H1 (cell line): ENCODE data around the gene RAP1GAP. TPM values are rescaled to one million over a fixed set of nuclear protein-coding genes. Genes with fewer than 3 reads are reported as not detected.

Source experiments
- CTCF ChIA-PET: fragments of 300-600 bp; sonication (Branson Sonifier 250); formaldehyde crosslinking; loops from one replicate; lab custom pipeline; 2021; ENCODE audit not compliant: partially characterized antibody; lab: Charles Lee
- POLR2A ChIA-PET: fragments of 300-600 bp; sonication (Branson Sonifier 250); formaldehyde crosslinking; loops from one replicate; lab custom pipeline; 2021; ENCODE audit warnings: inconsistent platforms; ENCODE audit not compliant: partially characterized antibody; lab: Charles Lee
- DNase-seq, 2 experiments: peaks; one replicate each; pipeline versions ENCODE4 v3.0.0 to v3.0.0-alpha.2; 2010 to 2022; ENCODE audit warnings: low spot score in 2 of 2, low read depth in 1 of 2, mixed read lengths in 1 of 2
- FAIRE-seq: peaks from 2 replicates; lab custom pipeline; 2011; peaks lifted over from hg19 to GRCh38; lab: Jason Lieb, UNC
- H2AFZ ChIP-seq: 2 replicates; pipeline ENCODE4 v1.8.1; 2012; ENCODE audit warnings: low read length, inconsistent platforms
- H2AK5ac ChIP-seq: 2 replicates; pipeline ENCODE4 v1.6.1; 2013; ENCODE audit warnings: low read depth, low read length
- H2BK120ac ChIP-seq: replicated peaks from 2 replicates; pipeline ENCODE3; 2013; ENCODE audit warnings: low read depth, low read length, inconsistent platforms
- H2BK12ac ChIP-seq: 2 replicates; pipeline ENCODE4 v1.6.1; 2013; ENCODE audit warnings: low read depth, low read length
- H2BK15ac ChIP-seq: 2 replicates; pipeline ENCODE4 v1.6.1; 2013; ENCODE audit warnings: low read length
- H2BK20ac ChIP-seq: 2 replicates; pipeline ENCODE4 v1.6.1; 2013; ENCODE audit warnings: low read length
- H2BK5ac ChIP-seq: 2 replicates; pipeline ENCODE4 v1.6.1; 2013; ENCODE audit warnings: low read depth, low read length
- H3K14ac ChIP-seq: 2 replicates; pipeline ENCODE4 v1.6.1; 2013; ENCODE audit warnings: inconsistent platforms; ENCODE audit not compliant: insufficient read length
- H3K18ac ChIP-seq: 2 replicates; pipeline ENCODE4 v1.6.1; 2013; ENCODE audit warnings: low read length; ENCODE audit errors: extremely low read depth
- H3K23ac ChIP-seq: 2 replicates; pipeline ENCODE4 v1.6.1; 2013; ENCODE audit warnings: inconsistent platforms; ENCODE audit not compliant: insufficient read length
- H3K23me2 ChIP-seq: 2 replicates; pipeline ENCODE4 v1.6.1; 2013; ENCODE audit warnings: low read depth, low read length
- H3K27ac ChIP-seq: 2 replicates; pipeline ENCODE4 v1.6.1; 2011; ENCODE audit warnings: low read depth, low read length, inconsistent platforms
- H3K27me3 ChIP-seq, 4 experiments: replicated peaks in 1 of 4; 1 replicate in 1 of 4; 2 replicates in 3 of 4; pipeline versions ENCODE4 v1.6.1 to v1.8.1; 2011 to 2013; ENCODE audit warnings: low read length in 3 of 4, mild to moderate bottlenecking in 3 of 4, inconsistent platforms in 2 of 4, mixed read lengths in 2 of 4, moderate library complexity in 1 of 4; ENCODE audit not compliant: control insufficient read depth in 3 of 4, insufficient read depth in 3 of 4; ENCODE audit errors: extremely low read depth in 1 of 4
- H3K36me3 ChIP-seq, 4 experiments: 2 replicates each; pipeline versions ENCODE4 v1.6.1 to v1.8.1; 2011 to 2013; ENCODE audit warnings: mild to moderate bottlenecking in 4 of 4, low read length in 3 of 4, moderate library complexity in 2 of 4, control low read depth in 1 of 4, inconsistent platforms in 1 of 4; ENCODE audit not compliant: insufficient read depth in 4 of 4, control insufficient read depth in 2 of 4
- H3K4ac ChIP-seq: replicated peaks from 2 replicates; pipeline ENCODE3; 2013; ENCODE audit warnings: low read length, low read depth, mixed read lengths, inconsistent platforms; ENCODE audit not compliant: insufficient read length
- H3K4me1 ChIP-seq, 4 experiments: replicated peaks in 1 of 4; 1 replicate in 1 of 4; 2 replicates in 3 of 4; pipeline versions ENCODE4 v1.6.1 to v1.8.1; 2011 to 2013; ENCODE audit warnings: low read length in 3 of 4, inconsistent platforms in 2 of 4, mixed read lengths in 1 of 4; ENCODE audit not compliant: insufficient read depth in 4 of 4, control insufficient read depth in 3 of 4
- H3K4me2 ChIP-seq, 2 experiments: 2 replicates each; pipeline versions ENCODE4 v1.6.1 to v1.8.1; 2011 to 2013; ENCODE audit warnings: low read depth in 2 of 2, low read length in 2 of 2, control low read depth in 1 of 2, inconsistent platforms in 1 of 2, mild to moderate bottlenecking in 1 of 2; ENCODE audit not compliant: insufficient read depth in 1 of 2
- H3K4me3 ChIP-seq, 4 experiments: fragments of 200-600, 300-600 bp in 1 of 4; sonication (generic), shearing (Covaris generic), sonication (Bioruptor Twin) in 1 of 4; 2 replicates each; pipeline versions ENCODE4 v1.5.1 to v1.8.1; 2011 to 2016; ENCODE audit warnings: low read length in 4 of 4, low read depth in 3 of 4, control low read depth in 2 of 4, inconsistent platforms in 2 of 4, mild to moderate bottlenecking in 2 of 4, mixed read lengths in 1 of 4, moderate library complexity in 1 of 4; ENCODE audit not compliant: insufficient read depth in 2 of 4; ENCODE audit errors: extremely low read depth in 1 of 4
- H3K56ac ChIP-seq: replicated peaks from 2 replicates; pipeline ENCODE3; 2013; ENCODE audit warnings: low read depth, mild to moderate bottlenecking, mixed read lengths, low read length, inconsistent platforms; ENCODE audit not compliant: insufficient read length
- H3K79me1 ChIP-seq: 2 replicates; pipeline ENCODE4 v1.6.1; 2013; ENCODE audit warnings: low read depth, low read length, control low read depth
- H3K79me2 ChIP-seq, 2 experiments: 2 replicates each; pipeline versions ENCODE4 v1.6.1 to v1.8.1; 2012 to 2013; ENCODE audit warnings: low read length in 2 of 2, mild to moderate bottlenecking in 2 of 2, inconsistent platforms in 1 of 2; ENCODE audit not compliant: insufficient read depth in 2 of 2, control insufficient read depth in 1 of 2
- H3K9ac ChIP-seq, 4 experiments: replicated peaks in 1 of 4; 1 replicate in 1 of 4; 2 replicates in 3 of 4; pipeline versions ENCODE4 v1.6.1 to v1.8.1; 2011 to 2013; ENCODE audit warnings: low read depth in 3 of 4, low read length in 3 of 4, control low read depth in 2 of 4, mild to moderate bottlenecking in 2 of 4, moderate library complexity in 2 of 4, inconsistent platforms in 1 of 4; ENCODE audit errors: extremely low read depth in 1 of 4
- H3K9me3 ChIP-seq, 2 experiments: 2 replicates each; pipeline versions ENCODE4 v1.6.1 to v1.8.1; 2012 to 2013; ENCODE audit warnings: mild to moderate bottlenecking in 2 of 2, moderate library complexity in 2 of 2, control low read depth in 1 of 2, inconsistent platforms in 1 of 2, low read depth in 1 of 2, low read length in 1 of 2, mixed read lengths in 1 of 2; ENCODE audit not compliant: insufficient read depth in 2 of 2
- H4K20me1 ChIP-seq, 2 experiments: replicated peaks in 1 of 2; 2 replicates each; pipeline versions ENCODE3 to v1.8.1; 2011 to 2013; ENCODE audit warnings: inconsistent platforms in 2 of 2, low read length in 2 of 2, mild to moderate bottlenecking in 1 of 2; ENCODE audit not compliant: insufficient read depth in 2 of 2, control insufficient read depth in 1 of 2
- H4K5ac ChIP-seq: 2 replicates; pipeline ENCODE4 v1.6.1; 2013; ENCODE audit warnings: low read length, low read depth, mixed read lengths, inconsistent platforms; ENCODE audit not compliant: insufficient read length
- H4K8ac ChIP-seq: 2 replicates; pipeline ENCODE4 v1.8.0; 2013; ENCODE audit warnings: mild to moderate bottlenecking, moderate library complexity, low read length, inconsistent platforms; ENCODE audit not compliant: insufficient read depth; ENCODE audit errors: extremely low read depth
- H4K91ac ChIP-seq: replicated peaks from 2 replicates; pipeline ENCODE3; 2013; ENCODE audit warnings: low read length, mixed read lengths, inconsistent platforms; ENCODE audit not compliant: insufficient read length
- BACH1 ChIP-seq: IDR thresholded peaks from 2 replicates; pipeline ENCODE4 v1.6.1; 2012; ENCODE audit warnings: low read length, improper control_type of control experiment
- CEBPB ChIP-seq: IDR thresholded peaks from 2 replicates; pipeline ENCODE4 v1.6.1; 2012; ENCODE audit warnings: low read depth, low read length
- CHD2 ChIP-seq: IDR thresholded peaks from 2 replicates; pipeline ENCODE4 v1.6.1; 2012; ENCODE audit warnings: low read length, improper control_type of control experiment
- E2F6 ChIP-seq: IDR thresholded peaks from 2 replicates; pipeline ENCODE4 v1.6.1; 2012; ENCODE audit warnings: inconsistent platforms
- GABPA ChIP-seq: IDR thresholded peaks from 2 replicates; pipeline ENCODE4 v1.6.1; 2011; ENCODE audit warnings: mild to moderate bottlenecking, low read length, moderate library complexity, borderline replicate concordance; ENCODE audit not compliant: insufficient read depth
- KDM5A ChIP-seq: fragments of 200-600 bp; IDR thresholded peaks from 2 replicates; pipeline ENCODE4 v1.7.1; 2012; ENCODE audit warnings: mild to moderate bottlenecking, low read length, inconsistent platforms, mixed read lengths
- NRF1 ChIP-seq: IDR thresholded peaks from 2 replicates; pipeline ENCODE4 v1.6.1; 2011; ENCODE audit warnings: mild to moderate bottlenecking, low read depth, low read length, improper control_type of control experiment
- SUZ12 ChIP-seq: fragments of 200-600 bp; sonication (generic); IDR thresholded peaks from 2 replicates; pipeline ENCODE4 v1.6.1; 2012; ENCODE audit warnings: mild to moderate bottlenecking, inconsistent platforms, low read length, moderate library complexity, mixed read lengths
- TAF7 ChIP-seq: optimal IDR thresholded peaks from 2 replicates; pipeline ENCODE3; 2011; ENCODE audit warnings: low read depth, mild to moderate bottlenecking, inconsistent platforms, low read length, moderate library complexity, borderline replicate concordance
- TCF12 ChIP-seq: IDR thresholded peaks from 2 replicates; pipeline ENCODE4 v1.6.1; 2011; ENCODE audit warnings: low read depth, mild to moderate bottlenecking, low read length
- TEAD4 ChIP-seq: IDR thresholded peaks from 2 replicates; pipeline ENCODE4 v1.6.1; 2012; ENCODE audit warnings: low read depth, low read length, inconsistent platforms, mixed read lengths
- ZNF274 ChIP-seq: IDR thresholded peaks from 2 replicates; pipeline ENCODE4 v1.7.0; 2012; ENCODE audit warnings: low read length, borderline replicate concordance; ENCODE audit errors: extremely low read depth
- WGBS, 2 experiments: shearing (Covaris generic) in 1 of 2; methylation state at CpG; one replicate each; pipeline versions ENCODE4 v1.1.6 to v1.1.7; 2013 to 2015; ENCODE audit warnings: low lambda C conversion rate in 2 of 2, mixed read lengths in 2 of 2, inconsistent platforms in 1 of 2, low coverage in 1 of 2, missing lambda C conversion rate in 1 of 2; ENCODE audit not compliant: insufficient replicate concordance in 2 of 2, insufficient coverage in 1 of 2, insufficient read length in 1 of 2; ENCODE audit errors: extremely low coverage in 1 of 2, missing lambda C conversion rate in 1 of 2; 5-methylcytosine and 5-hydroxymethylcytosine counted together
- polyA plus RNA-seq, 7 experiments: library from polyadenylated mRNA; depleted of rRNA in 3 of 7; stranded (reverse) in 5 of 7; unstranded in 2 of 7; fragments of >200 nt in 5 of 7; fragments of 200-250 nt in 2 of 7; gene quantifications; 1 replicate in 5 of 7; 2 replicates in 1 of 7; 4 replicates in 1 of 7; pipeline versions ENCODE4 v1.2.1 to v1.2.3, GENCODE V29; 2011 to 2013; ENCODE audit warnings: missing spikeins in 2 of 7, mixed read lengths in 2 of 7
- total RNA-seq: library from RNA; stranded (reverse); fragmentation: NEBNext Ultra II Directional; extraction: Animal tissue kit (Norgen Biotek cat#: 25700); gene quantifications from 2 replicates; pipeline ENCODE4 v1.2.1, GENCODE V29; 2021

RAP1GAP gene
- total and polyA plus RNA-seq, 2 of the 8 experiments (the other 6 are each of a cell fraction or from before 2014, with no cell fraction given), result 8.4 TPM

GRCh38 chr1:21624571-21625389, 44.4 kb downstream of the RAP1GAP start:
- Histone ChIP-seq H3K79me2 (no peaks in the 10 kb centered on the region), H3K27ac (no peak overlapping the region), H4K91ac (no peak overlapping the region), H3K23ac (no peak overlapping the region), H3K4me1 (peaks cover 2 to 20% (median 11%) of the 10 kb centered on the region in 4 experiments), H2BK120ac (no peak overlapping the region), H2AK5ac (no peak overlapping the region), H3K4me3 (no peak overlapping the region), H2BK5ac (no peak overlapping the region), H4K20me1 (peaks cover 3 to 11% of the 10 kb centered on the region in 2 experiments), H3K56ac (no peak overlapping the region), H2BK20ac (no peak overlapping the region), H4K5ac (no peak overlapping the region), H2BK15ac (no peak overlapping the region), H4K8ac (peak overlapping the region; percentile 17; the same call in 1 of the 2 replicates), H2BK12ac (no peak overlapping the region), H2AFZ (no peak overlapping the region), H3K18ac (no peak overlapping the region), H3K9me3 (no peaks in the 10 kb centered on the region), H3K23me2 (peaks cover 3% of the 10 kb centered on the region), H3K79me1 (no peaks in the 10 kb centered on the region), H3K27me3 (peaks cover 0 to 19% (median 12%) of the 10 kb centered on the region in 4 experiments; a peak in 5 of 7 replicates), H3K9ac (no peak overlapping the region), H3K36me3 (no peaks in the 10 kb centered on the region), H3K4me2 (no peak overlapping the region), H3K4ac (no peak overlapping the region), H3K14ac (no peak overlapping the region)
- DNase-seq (no peak), FAIRE-seq (no peak)
- 79% methylated on average over 11 of the region's 11 CpGs; no CpG with 5 or more reads in 1 of the 2 experiments for WGBS, 2 experiments
- ChIA-PET POLR2A (interaction anchor here (0.5 to 0.6 kb wide), 2 partner anchors 160 to 299 kb away, joined by 3 to 4 read pairs; no protein-coding TSS in a partner anchor), CTCF (interaction anchor here (1.2 to 3.0 kb wide), 3 partner anchors 29 to 115 kb away, joined by 6 to 11 read pairs (median 8); partner anchors contain the start of gene ALPL)
- TF ChIP-seq GABPA (no peak), SUZ12 (no peak), TAF7 (no peak), BACH1 (no peak), KDM5A (no peak), TEAD4 (no peak), NRF1 (no peak), ZNF274 (no peak), CHD2 (no peak), CEBPB (no peak), E2F6 (no peak), TCF12 (no peak)
